Aorta (tissue), 5 donors: Measurements from ENCODE around the gene IL1RAPL2. TPM values are rescaled to one million over a fixed set of nuclear protein-coding genes. Genes with fewer than 3 reads are reported as not detected.

ENCODE experiments used
- ATAC-seq: fragments of 200-7000 bp; cut with Tn5 transposase; one replicate; pipeline ENCODE4 v1.9.1; 2022; ENCODE audit warnings: moderate library complexity; ENCODE audit not compliant: low FRiP score
- DNase-seq, 2 donors: peaks; one replicate each; pipeline ENCODE4 v3.0.0-alpha.2; 2020
- H3K27ac ChIP-seq, 2 donors: one replicate each; pipeline ENCODE4 v1.5.1; 2013; ENCODE audit warnings: low read length in 2 of 2, mild to moderate bottlenecking in 2 of 2, moderate library complexity in 2 of 2, control low read depth in 1 of 2, inconsistent platforms in 1 of 2, low read depth in 1 of 2
- H3K27me3 ChIP-seq, 2 donors: one replicate each; pipeline ENCODE4 v1.6.1; 2013; ENCODE audit warnings: control low read depth in 1 of 2, low read length in 1 of 2, mild to moderate bottlenecking in 1 of 2, moderate library complexity in 1 of 2; ENCODE audit not compliant: insufficient read depth in 2 of 2, control insufficient read depth in 1 of 2
- H3K36me3 ChIP-seq, 2 donors: one replicate each; pipeline ENCODE4 v1.6.1; 2013; ENCODE audit warnings: control low read depth in 1 of 2, low read length in 1 of 2, mild to moderate bottlenecking in 1 of 2; ENCODE audit not compliant: insufficient read depth in 2 of 2, control insufficient read depth in 1 of 2
- H3K4me1 ChIP-seq, 2 donors: one replicate each; pipeline ENCODE4 v1.6.1; 2013; ENCODE audit warnings: low read length in 2 of 2, control low read depth in 1 of 2, mild to moderate bottlenecking in 1 of 2, moderate library complexity in 1 of 2; ENCODE audit not compliant: insufficient read depth in 2 of 2, control insufficient read depth in 1 of 2
- H3K4me3 ChIP-seq, 2 donors: one replicate each; pipeline ENCODE4 v1.5.1; 2013; ENCODE audit warnings: low read length in 2 of 2, control low read depth in 1 of 2, mild to moderate bottlenecking in 1 of 2
- H3K9me3 ChIP-seq: one replicate; pipeline ENCODE4 v1.6.1; 2013; ENCODE audit warnings: mild to moderate bottlenecking, low read length; ENCODE audit not compliant: control insufficient read depth
- WGBS, 2 donors: extraction: QIAGEN DNeasy Blood & Tissue Kit; methylation state at CpG; one replicate each; pipeline ENCODE4 v1.1.7; 2013; 5-methylcytosine and 5-hydroxymethylcytosine counted together
- intact Hi-C, 2 donors: fragments of 100-400 bp; cut with DNase I; formaldehyde crosslinking; loops; one replicate each; pipeline versions ENCODE4 v1.14.2 to v1.15.0; 2022
- polyA plus RNA-seq, 2 donors: library from polyadenylated mRNA; stranded (reverse); fragments of 200-250 nt; gene quantifications; one replicate each; pipeline ENCODE4 v1.2.3, GENCODE V29; 2013
- total RNA-seq, 2 donors: library from RNA; stranded (reverse); fragmentation: NEBNext Ultra II Directional; extraction: Animal tissue kit (Norgen Biotek cat#: 25700); gene quantifications; one replicate each; pipeline ENCODE4 v1.2.1, GENCODE V29; 2021
- donor health status: healthy with polysubstance abuse.
- donor health status: Bipolar disorder and iron deficiency.
- donor health status: DM: no; HTN: no; CAD: no.
- donor health status: DM: no; HTN: no; CAD: no.
- donor health status: DM: yes; HTN: yes; CAD: no.

IL1RAPL2 gene
- total and polyA plus RNA-seq, 4 donors: not detected

GRCh38 chrX:105471597-105471996, 905.6 kb downstream of the IL1RAPL2 start:
- intact Hi-C loops: no loop called here
- no peaks in the 10 kb centered on the region for H3K27me3 ChIP-seq
- H3K27ac ChIP-seq: no peak overlapping the region
- no peak for DNase-seq
- H3K4me1 ChIP-seq: no peaks in the 10 kb centered on the region
- no peak overlapping the region for H3K4me3 ChIP-seq
- no peak for ATAC-seq
- no peaks in the 10 kb centered on the region for H3K9me3 ChIP-seq
- no peaks in the 10 kb centered on the region for H3K36me3 ChIP-seq

GRCh38 chrX:105475801-105476200, 909.8 kb downstream of the IL1RAPL2 start:
- Histone ChIP-seq H3K4me3 (no peak overlapping the region), H3K27me3 (no peaks in the 10 kb centered on the region), H3K4me1 (no peaks in the 10 kb centered on the region), H3K9me3 (no peaks in the 10 kb centered on the region), H3K27ac (no peak overlapping the region), H3K36me3 (no peaks in the 10 kb centered on the region)
- no peak for DNase-seq
- intact Hi-C loops: no loop called here
- ATAC-seq: no peak

GRCh38 chrX:105477351-105477750, 911.4 kb downstream of the IL1RAPL2 start:
- 86 to 88% methylated on average over 1 of the region's 1 CpG for WGBS, 2 donors
- H3K27me3 ChIP-seq: no peaks in the 10 kb centered on the region
- H3K9me3 ChIP-seq: no peaks in the 10 kb centered on the region
- DNase-seq (no peak), ATAC-seq (no peak)
- no peaks in the 10 kb centered on the region for H3K36me3 ChIP-seq
- intact Hi-C loops: no loop called here
- no peaks in the 10 kb centered on the region for H3K4me1 ChIP-seq
- no peak overlapping the region for H3K27ac ChIP-seq
- H3K4me3 ChIP-seq: no peak overlapping the region

GRCh38 chrX:105480646-105481310, 914.8 kb downstream of the IL1RAPL2 start:
- no peaks in the 10 kb centered on the region for H3K36me3 ChIP-seq
- H3K27ac ChIP-seq: no peak overlapping the region
- DNase-seq: no peak
- H3K27me3 ChIP-seq: no peaks in the 10 kb centered on the region
- WGBS, 2 donors: 89 to 98% methylated on average over 1 of the region's 1 CpG
- no peaks in the 10 kb centered on the region for H3K4me1 ChIP-seq
- intact Hi-C loops: no loop called here
- H3K9me3 ChIP-seq: no peaks in the 10 kb centered on the region
- ATAC-seq: no peak
- no peak overlapping the region for H3K4me3 ChIP-seq

- intact Hi-C loops: no loop called here
- no peak overlapping the region for H3K4me3 ChIP-seq
- no peaks in the 10 kb centered on the region for H3K9me3 ChIP-seq
- no peaks in the 10 kb centered on the region for H3K4me1 ChIP-seq
- no peak for DNase-seq
- H3K27me3 ChIP-seq: no peaks in the 10 kb centered on the region
- ATAC-seq: no peak
- no peaks in the 10 kb centered on the region for H3K36me3 ChIP-seq
- H3K27ac ChIP-seq: no peak overlapping the region
Measured at GRCh38 chrX:105483011-105483410, 917.0 kb downstream of the IL1RAPL2 start.

GRCh38 chrX:105488716-105489115, 922.7 kb downstream of the IL1RAPL2 start:
- no peak overlapping the region for H3K4me3 ChIP-seq

GRCh38 chrX:105495376-105495775, 929.4 kb downstream of the IL1RAPL2 start:
- no peak for ATAC-seq
- no peaks in the 10 kb centered on the region for H3K9me3 ChIP-seq
- H3K36me3 ChIP-seq: no peaks in the 10 kb centered on the region
- intact Hi-C loops: no loop called here
- H3K4me3 ChIP-seq: no peak overlapping the region
- no peak overlapping the region for H3K27ac ChIP-seq
- no peaks in the 10 kb centered on the region for H3K27me3 ChIP-seq
- H3K4me1 ChIP-seq: no peaks in the 10 kb centered on the region
- no peak for DNase-seq

More at GRCh38 chrX:105488716-105489115, 922.7 kb downstream of the IL1RAPL2 start:
- DNase-seq (no peak), ATAC-seq (no peak)
- Histone ChIP-seq H3K27me3 (no peaks in the 10 kb centered on the region), H3K9me3 (no peaks in the 10 kb centered on the region), H3K4me1 (no peaks in the 10 kb centered on the region), H3K27ac (no peak overlapping the region), H3K36me3 (no peaks in the 10 kb centered on the region)
- 5 to 9% methylated on average over 1 of the region's 1 CpG for WGBS, 2 donors
- intact Hi-C loops: no loop called here

GRCh38 chrX:105502336-105502735, 936.3 kb downstream of the IL1RAPL2 start:
- Histone ChIP-seq H3K4me3 (no peak overlapping the region), H3K9me3 (no peaks in the 10 kb centered on the region), H3K4me1 (no peaks in the 10 kb centered on the region), H3K27me3 (no peaks in the 10 kb centered on the region), H3K36me3 (no peaks in the 10 kb centered on the region), H3K27ac (no peak overlapping the region)
- intact Hi-C loops: no loop called here
- 85 to 89% methylated on average over 1 of the region's 1 CpG for WGBS, 2 donors
- DNase-seq (no peak), ATAC-seq (no peak)

- ATAC-seq: no peak
- Histone ChIP-seq H3K9me3 (no peaks in the 10 kb centered on the region), H3K27ac (no peak overlapping the region), H3K36me3 (no peaks in the 10 kb centered on the region), H3K4me3 (no peak overlapping the region), H3K27me3 (no peaks in the 10 kb centered on the region), H3K4me1 (no peaks in the 10 kb centered on the region)
- intact Hi-C loops: no loop called here
- DNase-seq: no peak
- WGBS, 2 donors: 56 to 82% methylated on average over 1 of the region's 1 CpG
Measured at GRCh38 chrX:105515561-105515960, 949.6 kb downstream of the IL1RAPL2 start.
